Measurements from ENCODE around the gene DPH2. TPM values are rescaled to one million over a fixed set of nuclear protein-coding genes. Genes with fewer than 3 reads are reported as not detected.

Gene DPH2
- total RNA-seq, 3 donors from 2014 or later = 16.2 to 22.0 (median 18.3) TPM

DNA sequence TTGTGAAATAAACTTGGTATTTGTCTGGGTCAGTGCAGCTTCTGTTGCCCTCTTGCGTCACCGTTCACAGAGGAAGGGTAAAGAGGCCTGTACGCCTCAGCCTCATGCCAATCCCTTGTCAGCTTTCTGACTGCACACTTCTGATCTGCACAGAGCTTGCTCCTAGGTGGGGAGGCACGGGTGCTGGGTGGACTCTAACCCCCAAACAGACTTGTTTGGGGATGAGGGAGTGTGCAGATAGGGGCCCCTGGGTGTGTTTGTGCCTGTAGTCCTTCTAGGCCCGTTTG lies 8.4 kb downstream of the DPH2 start:
- TF ChIP-seq POLR2AphosphoS5 (IDR thresholded peaks at IDR 0.05) (no peak), POLR2A (IDR thresholded peaks at IDR 0.05) (no peak), CTCF (IDR thresholded peaks at IDR 0.05) (no peak)
- Histone ChIP-seq H3K36me3 (no peaks in the 10 kb centered on the region), H3K27me3 (no peaks in the 10 kb centered on the region), H3K9me3 (no peaks in the 10 kb centered on the region), H3K4me1 (peaks cover 0 to 18% of the 10 kb centered on the region in 2 donors), H3K4me3 (peak overlapping the region in 2 of 3 donors; percentile 81 to 85), H3K27ac (no peak overlapping the region)
- intact Hi-C loops (cut with DNase I; ENCODE audit: low total_unique reads) = loop anchor here (5.0 to 10.0 kb wide), 3 partner anchors 443 to 1641 kb away; partner anchors contain the start of genes FOXJ3 and PTPRF
- DNase-seq (ENCODE audit: low spot score in 2 of 2) = no peak

- TF ChIP-seq CTCF (IDR thresholded peaks at IDR 0.05) (no peak), POLR2A (IDR thresholded peaks at IDR 0.05) (no peak)
- no peaks in the 10 kb centered on the region for H3K9me3 ChIP-seq
- no peak for DNase-seq (ENCODE audit: low spot score in 2 of 2)
- peak within 1 kb of the TSS; percentile 76 to 85 (median 81) for H3K4me3 ChIP-seq
- no peaks in the 10 kb centered on the region for H3K36me3 ChIP-seq
- peak within 1 kb of the TSS; percentile 61 to 72 for H3K27ac ChIP-seq
- H3K27me3 ChIP-seq = no peaks in the 10 kb centered on the region
- peaks cover 0 to 18% of the 10 kb centered on the region in 2 donors for H3K4me1 ChIP-seq
- intact Hi-C loops (cut with DNase I; ENCODE audit: low total_unique reads) = loop anchor here (5.0 to 10.0 kb wide), 3 partner anchors 444 to 1641 kb away; partner anchors contain the start of genes FOXJ3 and PTPRF
Observed at GRCh38 chr1:43978551-43979260, 8.9 kb downstream of the DPH2 start, which contains the start of gene B4GALT2. TSS of gene B4GALT2 (plus strand) at chr1:43979210. CDS start at chr1:43981161, 1,951 bp downstream.

GRCh38 chr1:43979261-43979527 lies 9.4 kb downstream of the DPH2 start:
- Histone ChIP-seq H3K9me3 (no peaks in the 10 kb centered on the region), H3K36me3 (no peaks in the 10 kb centered on the region), H3K27me3 (no peaks in the 10 kb centered on the region), H3K27ac (peak overlapping the region; percentile 61 to 72), H3K4me3 (peak overlapping the region; percentile 76 to 85 (median 81)), H3K4me1 (peaks cover 0 to 18% of the 10 kb centered on the region in 2 donors)
- no peak for DNase-seq (ENCODE audit: low spot score in 2 of 2)
- intact Hi-C loops (cut with DNase I; ENCODE audit: low total_unique reads) = loop anchor here (5.0 to 10.0 kb wide), 3 partner anchors 444 to 1642 kb away; partner anchors contain the start of genes FOXJ3 and PTPRF
- TF ChIP-seq CTCF (IDR thresholded peaks at IDR 0.05) (no peak), POLR2AphosphoS5 (IDR thresholded peaks at IDR 0.05) (no peak), POLR2A (IDR thresholded peaks at IDR 0.05) (no peak)

DNA sequence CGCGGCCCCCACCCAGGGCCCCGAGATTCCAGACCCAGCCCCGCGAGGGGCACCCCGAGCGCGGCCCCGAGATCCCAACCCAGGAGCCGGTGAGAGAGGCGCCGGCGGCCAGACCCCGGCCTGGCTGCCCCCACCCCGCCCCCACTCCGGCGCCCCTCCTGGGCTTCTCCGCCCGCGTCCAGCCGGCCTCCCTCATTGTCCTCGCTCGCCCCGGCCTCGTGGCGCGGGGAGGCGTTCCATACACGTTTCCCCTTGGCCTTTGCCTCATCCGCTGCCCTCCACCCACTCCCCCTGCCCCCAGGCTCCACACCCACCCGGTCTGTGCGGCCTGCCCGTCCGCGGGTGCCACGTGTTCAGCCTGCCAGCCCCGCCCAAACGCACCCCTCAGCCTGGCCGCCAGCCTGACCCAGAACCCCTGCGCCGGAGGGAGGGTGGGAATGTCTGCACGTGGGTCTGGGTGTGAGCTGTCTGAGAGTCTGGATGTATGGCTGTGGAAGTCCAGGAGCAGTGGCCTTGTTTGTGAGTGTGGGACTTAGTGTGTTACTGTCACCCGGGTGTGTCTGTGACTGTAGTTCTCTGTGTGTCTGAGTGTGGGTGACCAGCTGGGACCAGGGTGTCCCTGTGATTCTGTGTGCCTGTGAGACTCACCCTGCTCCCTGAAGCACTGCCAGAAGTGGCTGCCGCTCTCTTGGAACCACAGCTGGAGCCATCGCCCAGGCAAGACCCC lies 9.9 kb downstream of the DPH2 start:
- TF ChIP-seq POLR2A (IDR thresholded peaks at IDR 0.05) (no peak), CTCF (IDR thresholded peaks at IDR 0.05) (no peak), POLR2AphosphoS5 (IDR thresholded peaks at IDR 0.05) (peak in 1 of 3 donors; percentile 13)
- no peaks in the 10 kb centered on the region for H3K27me3 ChIP-seq
- H3K36me3 ChIP-seq = no peaks in the 10 kb centered on the region
- peak overlapping the region; percentile 61 to 72 for H3K27ac ChIP-seq
- intact Hi-C loops (cut with DNase I; ENCODE audit: low total_unique reads) = loop anchor here (5.0 to 10.0 kb wide), 3 partner anchors 445 to 1642 kb away; partner anchors contain the start of genes FOXJ3 and PTPRF
- DNase-seq (ENCODE audit: low spot score in 2 of 2) = no peak
- peak overlapping the region; percentile 76 to 85 (median 81) for H3K4me3 ChIP-seq
- H3K9me3 ChIP-seq = no peaks in the 10 kb centered on the region
- H3K4me1 ChIP-seq = peaks cover 0 to 18% of the 10 kb centered on the region in 2 donors

All from breast epithelium (tissue), 4 donors.